Endothelial cell (in vitro differentiated cells): ENCODE measurements around the gene NPHP4. TPM values are rescaled to one million over a fixed set of nuclear protein-coding genes. Genes with fewer than 3 reads are reported as not detected.
A peak's percentile ranks its signal among the peaks of the same experiment; 100 is the strongest.

Experiments
- DNase-seq: peaks from one replicate; pipeline ENCODE4 v3.0.0; 2021; ENCODE audit warnings: low spot score
- H3K27ac Mint-ChIP-seq: one replicate; pipeline ENCODE4 v1.8.0; 2021; ENCODE audit warnings: mixed read lengths, inconsistent platforms; ENCODE audit not compliant: unreplicated experiment
- H3K27me3 Mint-ChIP-seq: one replicate; pipeline ENCODE4 v1.8.0; 2021; ENCODE audit warnings: mild to moderate bottlenecking, moderate library complexity, mixed read lengths, inconsistent platforms; ENCODE audit not compliant: unreplicated experiment
- H3K36me3 Mint-ChIP-seq: one replicate; pipeline ENCODE4 v1.8.0; 2021; ENCODE audit warnings: mild to moderate bottlenecking, low read depth, mixed read lengths, inconsistent platforms; ENCODE audit not compliant: unreplicated experiment
- H3K4me1 Mint-ChIP-seq: one replicate; pipeline ENCODE4 v1.8.0; 2021; ENCODE audit warnings: mild to moderate bottlenecking, mixed read lengths, inconsistent platforms; ENCODE audit not compliant: unreplicated experiment
- H3K4me3 Mint-ChIP-seq: one replicate; pipeline ENCODE4 v1.8.0; 2021; ENCODE audit warnings: mild to moderate bottlenecking, mixed read lengths, inconsistent platforms; ENCODE audit not compliant: unreplicated experiment
- H3K9me3 Mint-ChIP-seq: one replicate; pipeline ENCODE4 v1.8.0; 2021; ENCODE audit warnings: mixed read lengths, inconsistent platforms; ENCODE audit not compliant: unreplicated experiment
- total RNA-seq: library from RNA; stranded (reverse); fragmentation: NEBNext Ultra II Directional; extraction: Animal tissue kit (Norgen Biotek cat#: 25700); gene quantifications from one replicate; pipeline ENCODE4 v1.2.1, GENCODE V29; 2021; ENCODE audit not compliant: unreplicated experiment
- TF ChIP-seq, protein P1 (sequence below): fragments of 200-600 bp; sonication (generic); IDR thresholded peaks from one replicate; pipeline ENCODE4 v1.5.0; 2021; ENCODE audit warnings: antibody characterized with exemption; ENCODE audit not compliant: unreplicated experiment

Gene NPHP4
- total RNA-seq, 1 donor from 2014 or later = 15.3 TPM

DNA sequence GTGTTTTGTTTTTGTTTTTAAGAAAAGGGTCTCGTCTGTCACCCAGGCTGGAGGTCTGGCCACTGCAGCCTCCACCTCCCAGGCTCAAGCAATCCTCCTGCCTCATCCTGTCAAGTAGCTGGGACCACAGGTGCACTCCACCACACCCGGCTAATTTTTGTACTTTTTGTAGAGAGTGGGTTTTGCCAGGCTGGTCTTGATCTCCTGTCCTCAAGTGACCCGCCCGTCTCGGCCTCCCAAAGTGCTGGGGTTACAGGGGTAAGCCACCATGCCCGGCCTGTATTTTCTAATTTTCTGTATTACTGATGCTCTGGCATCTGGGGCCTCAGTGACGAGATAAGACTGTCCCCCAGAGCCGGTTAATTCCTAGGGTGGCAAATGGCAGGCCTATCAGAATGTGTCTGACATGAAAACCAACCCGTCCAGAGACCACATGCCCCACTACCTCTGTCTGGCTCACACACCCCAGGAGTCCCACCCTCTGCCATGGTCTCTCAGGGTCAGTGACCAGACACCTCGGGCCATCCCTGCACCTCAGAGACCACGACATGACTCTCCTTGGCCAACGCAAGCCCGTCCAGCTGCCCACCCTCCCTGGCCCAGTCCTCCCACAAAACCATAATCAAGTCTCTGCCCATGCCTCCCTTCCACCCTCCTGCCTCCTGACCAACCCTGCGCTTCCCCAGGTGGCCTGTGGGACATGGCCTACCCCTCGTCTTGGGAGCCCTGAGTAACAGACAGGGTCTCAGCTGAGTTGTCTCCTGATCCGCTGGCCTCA lies 12.5 kb downstream of the NPHP4 start:
- Mint-ChIP-seq H3K9me3 (no peaks in the 10 kb centered on the region), H3K36me3 (peaks cover 18% of the 10 kb centered on the region), H3K4me1 (peaks cover 13% of the 10 kb centered on the region), H3K4me3 (peak overlapping the region; percentile 7), H3K27me3 (peaks cover 10% of the 10 kb centered on the region), H3K27ac (no peak overlapping the region)
- DNase-seq = no peak
- TF ChIP-seq, protein P1, sequence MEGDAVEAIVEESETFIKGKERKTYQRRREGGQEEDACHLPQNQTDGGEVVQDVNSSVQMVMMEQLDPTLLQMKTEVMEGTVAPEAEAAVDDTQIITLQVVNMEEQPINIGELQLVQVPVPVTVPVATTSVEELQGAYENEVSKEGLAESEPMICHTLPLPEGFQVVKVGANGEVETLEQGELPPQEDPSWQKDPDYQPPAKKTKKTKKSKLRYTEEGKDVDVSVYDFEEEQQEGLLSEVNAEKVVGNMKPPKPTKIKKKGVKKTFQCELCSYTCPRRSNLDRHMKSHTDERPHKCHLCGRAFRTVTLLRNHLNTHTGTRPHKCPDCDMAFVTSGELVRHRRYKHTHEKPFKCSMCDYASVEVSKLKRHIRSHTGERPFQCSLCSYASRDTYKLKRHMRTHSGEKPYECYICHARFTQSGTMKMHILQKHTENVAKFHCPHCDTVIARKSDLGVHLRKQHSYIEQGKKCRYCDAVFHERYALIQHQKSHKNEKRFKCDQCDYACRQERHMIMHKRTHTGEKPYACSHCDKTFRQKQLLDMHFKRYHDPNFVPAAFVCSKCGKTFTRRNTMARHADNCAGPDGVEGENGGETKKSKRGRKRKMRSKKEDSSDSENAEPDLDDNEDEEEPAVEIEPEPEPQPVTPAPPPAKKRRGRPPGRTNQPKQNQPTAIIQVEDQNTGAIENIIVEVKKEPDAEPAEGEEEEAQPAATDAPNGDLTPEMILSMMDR = no peak

DNA sequence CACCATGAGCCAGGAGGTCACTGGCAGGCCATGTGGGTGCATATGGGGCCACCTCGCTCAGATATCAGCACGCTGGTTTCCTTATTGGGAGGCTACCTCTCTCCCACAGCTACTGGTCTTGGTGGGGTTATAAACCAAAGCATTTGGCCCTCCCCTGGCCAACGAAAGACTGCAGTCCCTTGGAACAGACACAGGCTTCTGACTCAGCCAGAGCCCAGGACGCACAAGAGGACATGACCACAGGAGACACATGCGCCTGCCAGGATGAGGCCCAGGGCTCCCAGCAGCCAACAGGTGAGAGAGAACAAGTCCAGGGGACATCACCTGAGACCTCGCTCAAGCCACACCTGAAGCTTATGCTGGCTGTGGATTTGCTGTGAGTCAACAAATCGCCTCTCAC lies 13.8 kb downstream of the NPHP4 start:
- Mint-ChIP-seq H3K9me3 (no peaks in the 10 kb centered on the region), H3K27ac (no peak overlapping the region), H3K36me3 (peaks cover 18% of the 10 kb centered on the region), H3K4me3 (peak overlapping the region; percentile 12), H3K27me3 (peaks cover 10% of the 10 kb centered on the region), H3K4me1 (peaks cover 13% of the 10 kb centered on the region)
- DNase-seq = no peak
- TF ChIP-seq, protein P1 = no peak

DNA sequence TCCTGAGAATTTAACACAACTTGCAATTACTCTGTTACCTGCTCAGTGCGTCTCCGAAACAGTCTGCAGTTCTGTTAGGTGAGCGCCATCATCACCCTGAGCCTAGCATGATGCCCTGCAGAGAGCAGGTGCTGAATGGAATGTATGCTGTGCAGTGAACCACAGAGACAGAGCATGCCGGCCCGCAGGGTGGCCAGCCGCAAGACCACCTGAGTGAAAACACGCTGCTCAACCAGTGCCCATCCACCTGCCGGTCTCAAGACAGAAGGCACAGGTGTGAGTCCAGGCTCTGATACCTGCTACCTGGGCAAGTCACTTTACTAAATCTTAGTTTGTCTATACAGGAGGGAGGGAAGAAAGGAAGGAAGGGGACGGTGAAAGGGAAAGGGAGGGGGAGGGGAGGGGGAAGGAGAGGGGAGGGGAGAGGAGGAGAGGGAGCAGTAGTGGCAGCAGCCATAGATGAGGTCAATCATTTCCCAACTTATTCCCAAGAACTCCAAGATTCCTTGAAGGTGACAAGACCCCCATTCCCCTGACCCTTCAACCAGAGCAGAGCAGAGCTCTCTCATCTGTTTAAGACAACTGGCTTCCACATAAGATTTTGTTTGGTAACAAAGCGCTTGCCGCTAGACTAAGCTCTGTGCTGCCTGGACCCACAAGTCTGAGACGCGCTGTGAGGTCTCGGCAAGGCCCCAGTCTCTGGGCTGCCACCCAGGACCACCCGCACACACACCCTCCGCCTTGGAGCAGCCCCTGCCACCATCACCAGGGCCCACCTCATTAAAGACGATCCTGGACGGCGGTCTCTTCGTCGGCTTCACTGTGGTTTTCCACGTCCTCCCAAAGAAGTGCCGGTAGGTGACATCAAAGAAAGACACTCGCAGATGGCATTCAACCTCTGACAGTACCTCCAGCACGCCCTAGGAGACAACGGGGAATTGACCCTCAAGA lies 14.5 kb downstream of the NPHP4 start:
- no peak for DNase-seq
- Mint-ChIP-seq H3K4me1 (peaks cover 13% of the 10 kb centered on the region), H3K4me3 (peak overlapping the region; percentile 54), H3K9me3 (no peaks in the 10 kb centered on the region), H3K27ac (no peak overlapping the region), H3K27me3 (peaks cover 8% of the 10 kb centered on the region), H3K36me3 (peaks cover 18% of the 10 kb centered on the region)
- TF ChIP-seq, protein P1 = no peak

DNA sequence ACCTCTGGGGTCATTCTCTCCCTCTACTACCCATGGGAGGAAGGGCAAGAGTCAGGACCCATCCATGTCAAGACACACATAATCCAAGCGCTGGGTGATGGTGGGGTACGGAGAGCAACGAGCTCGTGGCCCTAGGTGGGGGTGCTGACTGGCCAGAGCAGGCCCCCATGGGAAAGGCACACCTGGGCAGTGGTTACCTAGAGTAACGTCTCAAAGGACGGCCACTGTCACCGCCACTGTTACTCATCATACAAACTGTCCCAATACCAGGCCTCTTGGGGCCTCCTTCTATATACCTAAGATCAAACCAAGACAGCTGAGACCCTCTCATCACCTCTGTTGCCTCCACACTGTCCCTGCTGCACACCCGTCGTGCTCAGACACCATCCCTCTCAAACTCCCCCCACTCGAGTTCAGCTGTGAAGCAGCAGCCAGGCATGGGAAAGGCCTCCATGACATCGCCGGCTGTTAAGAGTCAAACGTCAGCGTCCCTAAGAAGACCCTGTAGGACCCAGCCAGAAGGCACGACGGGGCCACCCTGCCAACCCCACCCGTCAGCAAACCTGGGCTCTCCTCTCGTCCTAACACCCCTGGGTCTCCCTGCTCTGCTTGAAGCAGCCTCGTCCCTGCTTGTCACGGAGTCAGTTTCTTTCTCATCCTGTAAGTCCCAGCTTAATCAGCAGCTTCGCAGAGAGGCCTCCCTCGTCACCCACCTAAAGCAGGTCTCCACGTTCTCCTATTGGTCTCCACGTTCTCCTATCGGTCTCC lies 15.3 kb downstream of the NPHP4 start:
- Mint-ChIP-seq H3K36me3 (peaks cover 18% of the 10 kb centered on the region), H3K27ac (no peak overlapping the region), H3K4me3 (peak overlapping the region; percentile 54), H3K4me1 (peaks cover 13% of the 10 kb centered on the region), H3K27me3 (peaks cover 8% of the 10 kb centered on the region), H3K9me3 (no peaks in the 10 kb centered on the region)
- DNase-seq = no peak
- TF ChIP-seq, protein P1 = no peak
